HG03066 (cell line): ENCODE results near the gene NUTF2.

Experiments used
- ATAC-seq: cut with Tn5 transposase; IDR thresholded peaks from one replicate; pipeline ENCODE4 v1.9.1; 2021; ENCODE audit warnings: low read depth; ENCODE audit not compliant: unreplicated experiment

The NUTF2 gene

GRCh38 chr16:67915831-67916723 lies 69.3 kb downstream of the NUTF2 start:
- ATAC-seq: no peak

GRCh38 chr16:67917140-67917851 lies 70.6 kb downstream of the NUTF2 start:
- no peak for ATAC-seq

- no peak for ATAC-seq
Measured at GRCh38 chr16:67917852-67918236, 71.1 kb downstream of the NUTF2 start.

DNA sequence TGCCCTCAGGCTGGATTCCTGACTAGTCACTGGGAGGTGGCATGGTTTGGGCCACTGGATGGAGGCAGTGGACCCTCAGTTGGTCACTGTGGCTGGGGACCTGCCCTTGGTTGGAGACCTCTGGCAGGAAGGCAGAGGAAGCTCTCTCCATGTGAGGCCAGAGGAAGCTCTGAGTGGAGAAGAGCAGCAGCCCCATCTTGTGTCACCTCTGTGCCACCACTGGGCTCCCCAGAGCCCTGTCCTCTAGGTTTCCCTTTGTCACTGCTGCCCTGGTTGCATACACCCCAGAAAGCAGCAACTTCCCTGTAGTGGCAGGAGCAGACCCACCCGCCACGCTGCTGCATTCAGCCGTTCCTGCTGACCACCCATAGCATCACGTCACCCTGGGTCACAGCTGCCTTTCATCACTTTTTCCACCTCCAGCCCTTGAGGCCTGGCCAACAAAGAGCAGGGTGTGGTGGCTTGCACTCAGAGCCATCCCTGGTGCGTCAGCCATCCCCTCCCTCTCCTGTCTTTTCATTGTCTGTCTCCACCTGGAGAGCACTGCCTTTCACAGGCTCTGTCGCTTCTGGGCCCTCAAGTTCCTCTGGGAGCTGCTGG lies 73.0 kb downstream of the NUTF2 start:
- ATAC-seq: no peak
